HEK293 (cell line): Measurements from ENCODE around the gene TUBB4A.

Source experiments
- CTCF ChIA-PET: fragments of 350-600 bp; formaldehyde crosslinking; extraction: SDS; loops from one replicate; lab custom pipeline; 2021; ENCODE audit warnings: antibody characterized with exemption; lab: Yijun Ruan, JAX
- POLR2A ChIA-PET: fragments of 300-600 bp; formaldehyde crosslinking; extraction: SDS; loops from one replicate; lab custom pipeline; 2020; ENCODE audit warnings: antibody characterized with exemption, inconsistent platforms; lab: Yijun Ruan, JAX
- H3K27ac ChIP-seq: fragments of 200-500 bp; sonication (Bioruptor generic); 2 replicates; pipeline ENCODE4 v1.5.1; 2014; ENCODE audit warnings: low read depth, low read length, control low read depth, inconsistent platforms; ENCODE audit errors: extremely low read depth
- H3K36me3 ChIP-seq, 2 experiments: fragments of 200-500 bp in 1 of 2; sonication (Bioruptor generic) in 1 of 2; 1 replicate in 1 of 2; 2 replicates in 1 of 2; pipeline ENCODE4 v1.5.1; 2014 to 2017; ENCODE audit warnings: inconsistent platforms in 2 of 2, low read length in 2 of 2; ENCODE audit not compliant: control insufficient read depth in 2 of 2, insufficient read depth in 1 of 2
- H3K4me1 ChIP-seq: fragments of 200-500 bp; sonication (Bioruptor generic); 2 replicates; pipeline ENCODE4 v1.5.1; 2014; ENCODE audit warnings: mild to moderate bottlenecking, low read length, inconsistent platforms; ENCODE audit not compliant: control insufficient read depth, insufficient read depth
- H3K4me3 ChIP-seq: 2 replicates; pipeline ENCODE4 v1.5.1; 2011; ENCODE audit warnings: low read depth, mild to moderate bottlenecking, control low read depth, low read length, moderate library complexity
- H3K9me3 ChIP-seq: fragments of 200-500 bp; sonication (Bioruptor generic); 2 replicates; pipeline ENCODE4 v1.5.1; 2014; ENCODE audit warnings: low read depth, low read length, inconsistent platforms; ENCODE audit not compliant: control insufficient read depth, insufficient read depth
- FEZF1 ChIP-seq: fragments of 450-650 bp; formaldehyde crosslinking; IDR thresholded peaks from 2 replicates; pipeline ENCODE4 v1.5.1; 2016; ENCODE audit warnings: missing biosample characterization, missing genetic modification characterization
- KLF16 ChIP-seq: fragments of 450-650 bp; formaldehyde crosslinking; IDR thresholded peaks from 2 replicates; pipeline ENCODE4 v1.5.1; 2017; ENCODE audit warnings: missing biosample characterization, missing genetic modification characterization
- RBAK ChIP-seq: fragments of 450-650 bp; formaldehyde crosslinking; IDR thresholded peaks from 2 replicates; pipeline ENCODE4 v1.5.1; 2016; ENCODE audit warnings: missing biosample characterization, missing genetic modification characterization
- SCRT2 ChIP-seq: fragments of 450-650 bp; formaldehyde crosslinking; IDR thresholded peaks from 2 replicates; pipeline ENCODE4 v1.5.1; 2016; ENCODE audit warnings: missing biosample characterization, missing genetic modification characterization
- WT1 ChIP-seq: fragments of 450-650 bp; formaldehyde crosslinking; IDR thresholded peaks from 2 replicates; pipeline ENCODE4 v1.5.1; 2016; ENCODE audit warnings: missing biosample characterization, missing genetic modification characterization
- ZBTB1 ChIP-seq: fragments of 450-650 bp; formaldehyde crosslinking; IDR thresholded peaks from 2 replicates; pipeline ENCODE4 v1.5.1; 2016; ENCODE audit warnings: missing biosample characterization, missing genetic modification characterization
- ZBTB17 ChIP-seq: fragments of 450-650 bp; formaldehyde crosslinking; IDR thresholded peaks from 2 replicates; pipeline ENCODE4 v1.5.1; 2016; ENCODE audit warnings: missing biosample characterization, missing genetic modification characterization
- ZBTB21 ChIP-seq: fragments of 450-650 bp; formaldehyde crosslinking; IDR thresholded peaks from 2 replicates; pipeline ENCODE4 v1.5.1; 2017; ENCODE audit warnings: missing biosample characterization, missing genetic modification characterization
- ZIC2 ChIP-seq: fragments of 450-650 bp; formaldehyde crosslinking; IDR thresholded peaks from 2 replicates; pipeline ENCODE4 v1.5.1; 2016; ENCODE audit warnings: missing biosample characterization, missing genetic modification characterization
- ZNF132 ChIP-seq: fragments of 450-650 bp; formaldehyde crosslinking; IDR thresholded peaks from 2 replicates; pipeline ENCODE4 v1.5.1; 2017; ENCODE audit warnings: missing biosample characterization, missing genetic modification characterization, borderline replicate concordance
- ZNF184 ChIP-seq: fragments of 450-650 bp; IDR thresholded peaks from 2 replicates; pipeline ENCODE4 v1.5.1; 2018; ENCODE audit warnings: missing biosample characterization, mild to moderate bottlenecking, missing genetic modification characterization
- ZNF221 ChIP-seq: fragments of 450-650 bp; formaldehyde crosslinking; IDR thresholded peaks from 2 replicates; pipeline ENCODE4 v1.5.1; 2017; ENCODE audit warnings: missing biosample characterization, missing genetic modification characterization, borderline replicate concordance
- ZNF292 ChIP-seq: fragments of 450-650 bp; formaldehyde crosslinking; IDR thresholded peaks from 2 replicates; pipeline ENCODE4 v1.5.1; 2016; ENCODE audit warnings: low read depth, missing biosample characterization, missing genetic modification characterization, borderline replicate concordance
- ZNF555 ChIP-seq: fragments of 450-650 bp; formaldehyde crosslinking; conservative IDR thresholded peaks from 2 replicates; pipeline ENCODE4 v1.5.1; 2017; ENCODE audit warnings: missing biosample characterization, mild to moderate bottlenecking, missing genetic modification characterization, inconsistent platforms
- ZNF571 ChIP-seq: fragments of 450-650 bp; formaldehyde crosslinking; IDR thresholded peaks from 2 replicates; pipeline ENCODE4 v1.5.0; 2017; ENCODE audit warnings: missing biosample characterization, missing genetic modification characterization
- ZNF629 ChIP-seq: fragments of 450-650 bp; formaldehyde crosslinking; IDR thresholded peaks from 2 replicates; pipeline ENCODE4 v1.5.1; 2017; ENCODE audit warnings: missing biosample characterization, missing genetic modification characterization
- ZNF658 ChIP-seq: fragments of 450-650 bp; formaldehyde crosslinking; IDR thresholded peaks from 2 replicates; pipeline ENCODE4; 2016; ENCODE audit warnings: missing biosample characterization, missing genetic modification characterization
- ZNF843 ChIP-seq: fragments of 450-650 bp; formaldehyde crosslinking; IDR thresholded peaks from 2 replicates; pipeline ENCODE4 v1.5.1; 2016; ENCODE audit warnings: missing biosample characterization, missing genetic modification characterization
- TF ChIP-seq, protein P1 (sequence below): sonication (generic); formaldehyde crosslinking; IDR thresholded peaks from 2 replicates; pipeline ENCODE4 v1.8.1; 2022; ENCODE audit warnings: mild to moderate bottlenecking, moderate library complexity, missing genetic modification reagents
- TF ChIP-seq, protein P2 (sequence below): fragments of 450-650 bp; formaldehyde crosslinking; IDR thresholded peaks from 2 replicates; pipeline ENCODE4 v1.5.1; 2016; ENCODE audit warnings: missing biosample characterization, missing genetic modification characterization
- TF ChIP-seq, protein P3 (sequence below): fragments of 450-650 bp; formaldehyde crosslinking; IDR thresholded peaks from 2 replicates; pipeline ENCODE4 v1.5.1; 2016; ENCODE audit warnings: missing biosample characterization, missing genetic modification characterization, borderline replicate concordance
- TF ChIP-seq, protein P4 (sequence below): fragments of 450-650 bp; formaldehyde crosslinking; IDR thresholded peaks from 2 replicates; pipeline ENCODE4 v1.5.1; 2016; ENCODE audit warnings: missing biosample characterization, missing genetic modification characterization, low read depth
- TF ChIP-seq, protein P5 (sequence below): fragments of 450-650 bp; formaldehyde crosslinking; IDR thresholded peaks from 2 replicates; pipeline ENCODE4 v1.5.1; 2016; ENCODE audit warnings: missing biosample characterization, missing genetic modification characterization
- TF ChIP-seq, protein P6 (sequence below): fragments of 450-650 bp; formaldehyde crosslinking; IDR thresholded peaks from 2 replicates; pipeline ENCODE4 v1.5.1; 2016; ENCODE audit warnings: missing biosample characterization, missing genetic modification characterization

Gene TUBB4A

DNA sequence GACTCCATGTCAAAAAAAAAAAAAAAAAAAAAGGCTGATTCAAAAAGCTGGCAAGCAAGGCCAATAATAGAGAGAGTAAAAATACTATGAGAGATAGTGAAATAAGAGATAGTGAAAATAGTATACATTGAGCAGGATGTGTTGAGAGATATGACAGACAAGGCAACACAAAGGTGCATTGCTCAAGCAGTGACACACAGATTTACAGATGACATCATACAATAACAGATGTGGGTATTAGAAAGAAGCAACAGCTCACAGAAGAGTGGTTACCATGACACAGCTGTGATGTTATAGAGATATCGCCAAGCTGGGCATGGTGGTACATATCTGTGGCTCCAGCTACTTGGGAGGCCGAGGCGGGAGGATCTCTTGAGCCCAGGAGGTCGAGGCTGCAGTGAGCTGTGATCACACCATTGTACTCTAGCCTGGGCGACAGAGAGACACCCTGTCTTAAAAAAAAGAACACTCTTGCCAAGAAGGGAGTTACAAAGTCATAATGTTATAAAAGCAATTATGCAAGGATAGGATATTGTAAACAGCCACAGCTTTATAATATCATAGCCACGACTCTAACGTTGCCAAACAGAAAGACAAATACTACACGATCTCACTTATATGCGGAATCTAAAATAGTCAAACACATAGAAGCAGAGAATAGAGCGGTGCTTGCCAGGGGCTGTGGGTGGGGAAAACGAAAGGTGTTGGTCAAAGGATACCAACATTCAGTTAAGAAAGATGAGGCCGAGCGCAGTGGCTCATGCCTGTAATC lies 39.0 kb upstream of the TUBB4A start:
- CTCF ChIA-PET: interaction anchor here (0.6 kb wide), 1 partner anchor 317 kb away, joined by 3 read pairs; no protein-coding TSS in a partner anchor
- H3K36me3 ChIP-seq: peaks cover 0 to 4% of the 10 kb centered on the region in 2 experiments; a peak in 1 of 3 replicates

DNA sequence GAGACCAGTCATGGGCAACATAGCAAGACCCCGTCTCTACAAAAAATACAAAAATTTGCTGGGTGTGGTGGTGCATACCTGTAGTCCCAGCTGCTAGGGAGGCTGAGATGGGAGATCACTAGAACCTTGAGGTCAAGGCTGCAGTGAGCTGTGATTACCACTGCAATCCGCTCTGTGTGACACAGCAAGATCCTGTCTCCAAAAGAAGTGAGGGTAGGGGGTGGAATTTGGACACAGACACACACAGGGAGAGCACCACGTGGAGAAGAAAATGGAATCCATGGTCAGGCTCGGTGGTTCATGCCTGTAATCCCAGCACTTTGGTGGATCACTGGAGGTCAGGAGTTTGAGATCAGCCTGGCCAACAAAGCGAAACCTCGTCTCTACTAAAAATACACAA lies 37.4 kb upstream of the TUBB4A start:
- CTCF ChIA-PET: interaction anchor here (1.2 kb wide), 1 partner anchor 13 kb away, joined by 4 read pairs; no protein-coding TSS in a partner anchor
- TF ChIP-seq, protein P1, sequence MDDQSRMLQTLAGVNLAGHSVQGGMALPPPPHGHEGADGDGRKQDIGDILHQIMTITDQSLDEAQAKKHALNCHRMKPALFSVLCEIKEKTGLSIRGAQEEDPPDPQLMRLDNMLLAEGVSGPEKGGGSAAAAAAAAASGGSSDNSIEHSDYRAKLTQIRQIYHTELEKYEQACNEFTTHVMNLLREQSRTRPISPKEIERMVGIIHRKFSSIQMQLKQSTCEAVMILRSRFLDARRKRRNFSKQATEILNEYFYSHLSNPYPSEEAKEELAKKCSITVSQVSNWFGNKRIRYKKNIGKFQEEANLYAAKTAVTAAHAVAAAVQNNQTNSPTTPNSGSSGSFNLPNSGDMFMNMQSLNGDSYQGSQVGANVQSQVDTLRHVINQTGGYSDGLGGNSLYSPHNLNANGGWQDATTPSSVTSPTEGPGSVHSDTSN: no peak
- TF ChIP-seq, protein P2, sequence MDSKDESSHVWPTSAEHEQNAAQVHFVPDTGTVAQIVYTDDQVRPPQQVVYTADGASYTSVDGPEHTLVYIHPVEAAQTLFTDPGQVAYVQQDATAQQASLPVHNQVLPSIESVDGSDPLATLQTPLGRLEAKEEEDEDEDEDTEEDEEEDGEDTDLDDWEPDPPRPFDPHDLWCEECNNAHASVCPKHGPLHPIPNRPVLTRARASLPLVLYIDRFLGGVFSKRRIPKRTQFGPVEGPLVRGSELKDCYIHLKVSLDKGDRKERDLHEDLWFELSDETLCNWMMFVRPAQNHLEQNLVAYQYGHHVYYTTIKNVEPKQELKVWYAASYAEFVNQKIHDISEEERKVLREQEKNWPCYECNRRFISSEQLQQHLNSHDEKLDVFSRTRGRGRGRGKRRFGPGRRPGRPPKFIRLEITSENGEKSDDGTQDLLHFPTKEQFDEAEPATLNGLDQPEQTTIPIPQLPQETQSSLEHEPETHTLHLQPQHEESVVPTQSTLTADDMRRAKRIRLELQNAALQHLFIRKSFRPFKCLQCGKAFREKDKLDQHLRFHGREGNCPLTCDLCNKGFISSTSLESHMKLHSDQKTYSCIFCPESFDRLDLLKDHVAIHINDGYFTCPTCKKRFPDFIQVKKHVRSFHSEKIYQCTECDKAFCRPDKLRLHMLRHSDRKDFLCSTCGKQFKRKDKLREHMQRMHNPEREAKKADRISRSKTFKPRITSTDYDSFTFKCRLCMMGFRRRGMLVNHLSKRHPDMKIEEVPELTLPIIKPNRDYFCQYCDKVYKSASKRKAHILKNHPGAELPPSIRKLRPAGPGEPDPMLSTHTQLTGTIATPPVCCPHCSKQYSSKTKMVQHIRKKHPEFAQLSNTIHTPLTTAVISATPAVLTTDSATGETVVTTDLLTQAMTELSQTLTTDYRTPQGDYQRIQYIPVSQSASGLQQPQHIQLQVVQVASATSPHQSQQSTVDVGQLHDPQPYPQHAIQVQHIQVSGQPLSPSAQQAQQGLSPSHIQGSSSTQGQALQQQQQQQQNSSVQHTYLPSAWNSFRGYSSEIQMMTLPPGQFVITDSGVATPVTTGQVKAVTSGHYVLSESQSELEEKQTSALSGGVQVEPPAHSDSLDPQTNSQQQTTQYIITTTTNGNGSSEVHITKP: no peak
- TF ChIP-seq, protein P3, sequence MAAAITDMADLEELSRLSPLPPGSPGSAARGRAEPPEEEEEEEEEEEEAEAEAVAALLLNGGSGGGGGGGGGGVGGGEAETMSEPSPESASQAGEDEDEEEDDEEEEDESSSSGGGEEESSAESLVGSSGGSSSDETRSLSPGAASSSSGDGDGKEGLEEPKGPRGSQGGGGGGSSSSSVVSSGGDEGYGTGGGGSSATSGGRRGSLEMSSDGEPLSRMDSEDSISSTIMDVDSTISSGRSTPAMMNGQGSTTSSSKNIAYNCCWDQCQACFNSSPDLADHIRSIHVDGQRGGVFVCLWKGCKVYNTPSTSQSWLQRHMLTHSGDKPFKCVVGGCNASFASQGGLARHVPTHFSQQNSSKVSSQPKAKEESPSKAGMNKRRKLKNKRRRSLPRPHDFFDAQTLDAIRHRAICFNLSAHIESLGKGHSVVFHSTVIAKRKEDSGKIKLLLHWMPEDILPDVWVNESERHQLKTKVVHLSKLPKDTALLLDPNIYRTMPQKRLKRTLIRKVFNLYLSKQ (tag by site-specific recombination): no peak
- TF ChIP-seq ZNF571 (tag by site-specific recombination) (no peak), ZNF555 (tag by site-specific recombination) (no peak), ZNF629 (tag by site-specific recombination) (no peak), RBAK (tag by site-specific recombination) (no peak), ZBTB17 (tag by site-specific recombination) (no peak), ZNF843 (tag by site-specific recombination) (no peak), KLF16 (no peak), ZNF221 (no peak), FEZF1 (no peak), ZNF132 (tag by site-specific recombination) (no peak), WT1 (no peak), ZBTB1 (tag by site-specific recombination) (no peak), ZIC2 (no peak)
- Histone ChIP-seq H3K36me3 (peaks cover 0 to 19% of the 10 kb centered on the region in 2 experiments; a peak in 1 of 3 replicates), H3K4me1 (no peaks in the 10 kb centered on the region), H3K9me3 (no peaks in the 10 kb centered on the region), H3K4me3 (no peak overlapping the region), H3K27ac (no peak overlapping the region)
- POLR2A ChIA-PET: interaction anchor here (0.6 to 1.0 kb wide), 3 partner anchors 9 to 344 kb away, joined by 3 to 5 read pairs (median 4); partner anchors contain the start of gene TNFSF9

More for the DNA sequence above, 39.0 kb upstream of the TUBB4A start:
- H3K4me1 ChIP-seq: no peaks in the 10 kb centered on the region
- TF ChIP-seq ZNF292 (no peak), ZNF629 (tag by site-specific recombination) (peak; percentile 69), ZNF658 (tag by site-specific recombination) (no peak), SCRT2 (tag by site-specific recombination) (peak; percentile 74), ZNF184 (tag by site-specific recombination) (peak; percentile 95), ZBTB21 (tag by site-specific recombination) (peak; percentile 76; the same call in 1 of the 2 replicates)
- TF ChIP-seq, protein P4, sequence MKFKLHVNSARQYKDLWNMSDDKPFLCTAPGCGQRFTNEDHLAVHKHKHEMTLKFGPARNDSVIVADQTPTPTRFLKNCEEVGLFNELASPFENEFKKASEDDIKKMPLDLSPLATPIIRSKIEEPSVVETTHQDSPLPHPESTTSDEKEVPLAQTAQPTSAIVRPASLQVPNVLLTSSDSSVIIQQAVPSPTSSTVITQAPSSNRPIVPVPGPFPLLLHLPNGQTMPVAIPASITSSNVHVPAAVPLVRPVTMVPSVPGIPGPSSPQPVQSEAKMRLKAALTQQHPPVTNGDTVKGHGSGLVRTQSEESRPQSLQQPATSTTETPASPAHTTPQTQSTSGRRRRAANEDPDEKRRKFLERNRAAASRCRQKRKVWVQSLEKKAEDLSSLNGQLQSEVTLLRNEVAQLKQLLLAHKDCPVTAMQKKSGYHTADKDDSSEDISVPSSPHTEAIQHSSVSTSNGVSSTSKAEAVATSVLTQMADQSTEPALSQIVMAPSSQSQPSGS (tag by site-specific recombination): peak; percentile 90
- TF ChIP-seq, protein P5, sequence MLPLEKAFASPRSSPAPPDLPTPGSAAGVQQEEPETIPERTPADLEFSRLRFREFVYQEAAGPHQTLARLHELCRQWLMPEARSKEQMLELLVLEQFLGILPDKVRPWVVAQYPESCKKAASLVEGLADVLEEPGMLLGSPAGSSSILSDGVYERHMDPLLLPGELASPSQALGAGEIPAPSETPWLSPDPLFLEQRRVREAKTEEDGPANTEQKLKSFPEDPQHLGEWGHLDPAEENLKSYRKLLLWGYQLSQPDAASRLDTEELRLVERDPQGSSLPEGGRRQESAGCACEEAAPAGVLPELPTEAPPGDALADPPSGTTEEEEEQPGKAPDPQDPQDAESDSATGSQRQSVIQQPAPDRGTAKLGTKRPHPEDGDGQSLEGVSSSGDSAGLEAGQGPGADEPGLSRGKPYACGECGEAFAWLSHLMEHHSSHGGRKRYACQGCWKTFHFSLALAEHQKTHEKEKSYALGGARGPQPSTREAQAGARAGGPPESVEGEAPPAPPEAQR (tag by site-specific recombination): no peak
- TF ChIP-seq, protein P6, sequence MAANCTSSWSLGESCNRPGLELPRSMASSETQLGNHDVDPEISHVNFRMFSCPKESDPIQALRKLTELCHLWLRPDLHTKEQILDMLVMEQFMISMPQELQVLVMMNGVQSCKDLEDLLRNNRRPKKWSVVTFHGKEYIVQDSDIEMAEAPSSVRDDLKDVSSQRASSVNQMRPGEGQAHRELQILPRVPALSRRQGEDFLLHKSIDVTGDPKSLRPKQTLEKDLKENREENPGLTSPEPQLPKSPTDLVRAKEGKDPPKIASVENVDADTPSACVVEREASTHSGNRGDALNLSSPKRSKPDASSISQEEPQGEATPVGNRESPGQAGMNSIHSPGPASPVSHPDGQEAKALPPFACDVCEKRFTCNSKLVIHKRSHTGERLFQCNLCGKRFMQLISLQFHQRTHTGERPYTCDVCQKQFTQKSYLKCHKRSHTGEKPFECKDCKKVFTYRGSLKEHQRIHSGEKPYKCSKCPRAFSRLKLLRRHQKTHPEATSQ (tag by site-specific recombination): no peak
- H3K4me3 ChIP-seq: no peak overlapping the region
- H3K27ac ChIP-seq: no peak overlapping the region
- no peaks in the 10 kb centered on the region for H3K9me3 ChIP-seq
- POLR2A ChIA-PET: interaction anchor here (0.6 kb wide), 2 partner anchors 12 to 13 kb away, joined by 4 to 6 read pairs; no protein-coding TSS in a partner anchor
